WTC11 (cell line): ENCODE measurements around the gene NT5DC1. TPM values are rescaled to one million over a fixed set of nuclear protein-coding genes. Genes with fewer than 3 reads are reported as not detected.

ENCODE experiments used
- ATAC-seq: fragments of 200-7000 bp; cut with Tn5 transposase; 2 replicates; pipeline ENCODE4 v1.10.0; 2021; ENCODE audit warnings: mild to moderate bottlenecking, moderate library complexity
- CTCF ChIA-PET: fragments of 300-600 bp; sonication (Branson Sonifier 250); formaldehyde crosslinking; loops from one replicate; lab custom pipeline; 2021; ENCODE audit warnings: antibody characterized with exemption; lab: Charles Lee
- POLR2A ChIA-PET: fragments of 350-600 bp; sonication (Branson Sonifier 250); formaldehyde crosslinking; loops from one replicate; lab custom pipeline; 2021; ENCODE audit warnings: antibody characterized with exemption; lab: Charles Lee
- DNase-seq: peaks from one replicate; pipeline ENCODE4 v3.0.0; 2021; ENCODE audit warnings: low spot score
- H3K27ac Mint-ChIP-seq: 2 replicates; pipeline ENCODE4 v1.8.0; 2021; ENCODE audit warnings: mixed read lengths
- H3K27me3 Mint-ChIP-seq: 2 replicates; pipeline ENCODE4 v1.8.0; 2021; ENCODE audit warnings: low read depth, mild to moderate bottlenecking, moderate library complexity, mixed read lengths
- H3K36me3 Mint-ChIP-seq: 2 replicates; pipeline ENCODE4 v1.8.0; 2021; ENCODE audit warnings: mixed read lengths
- H3K4me1 Mint-ChIP-seq: 2 replicates; pipeline ENCODE4 v1.8.0; 2022; ENCODE audit warnings: mixed read lengths
- H3K4me3 Mint-ChIP-seq: 2 replicates; pipeline ENCODE4 v1.8.0; 2021; ENCODE audit warnings: mild to moderate bottlenecking, moderate library complexity, mixed read lengths
- H3K9me3 Mint-ChIP-seq: 2 replicates; pipeline ENCODE4 v1.8.0; 2021; ENCODE audit warnings: mixed read lengths
- ESRRA ChIP-seq: sonication (generic); formaldehyde crosslinking; IDR thresholded peaks from 2 replicates; pipeline ENCODE4 v1.8.1; 2022; ENCODE audit warnings: mild to moderate bottlenecking, missing genetic modification reagents, borderline replicate concordance
- GRHL2 ChIP-seq: fragments of 250-450 bp; sonication (Bioruptor Pico); IDR thresholded peaks from 2 replicates; pipeline ENCODE4 v1.8.0; 2022; ENCODE audit warnings: mild to moderate bottlenecking, moderate library complexity; ENCODE audit not compliant: insufficient replicate concordance, severe bottlenecking
- JUN ChIP-seq: sonication (generic); formaldehyde crosslinking; IDR thresholded peaks from 2 replicates; pipeline ENCODE4 v1.8.0; 2023; ENCODE audit warnings: mild to moderate bottlenecking, missing genetic modification reagents
- KAT7 ChIP-seq: sonication (generic); formaldehyde crosslinking; IDR thresholded peaks from 2 replicates; pipeline ENCODE4 v1.8.1; 2023; ENCODE audit warnings: missing genetic modification reagents, mild to moderate bottlenecking, borderline replicate concordance
- NFATC4 ChIP-seq: fragments of 250-450 bp; sonication (Bioruptor Pico); IDR thresholded peaks from 2 replicates; pipeline ENCODE4 v1.9.0; 2021; ENCODE audit warnings: mild to moderate bottlenecking
- PRRX2 ChIP-seq: fragments of 250-450 bp; sonication (Bioruptor Pico); IDR thresholded peaks from 2 replicates; pipeline ENCODE4 v1.8.0; 2021; ENCODE audit warnings: mild to moderate bottlenecking
- RELA ChIP-seq: sonication (generic); formaldehyde crosslinking; IDR thresholded peaks from 2 replicates; pipeline ENCODE4 v1.8.1; 2022; ENCODE audit warnings: missing genetic modification reagents, mild to moderate bottlenecking, borderline replicate concordance
- RORB ChIP-seq: fragments of 250-450 bp; sonication (Bioruptor Pico); IDR thresholded peaks from 2 replicates; pipeline ENCODE4 v1.9.0; 2021; ENCODE audit warnings: mild to moderate bottlenecking
- SP1 ChIP-seq: sonication (generic); formaldehyde crosslinking; conservative IDR thresholded peaks from 2 replicates; pipeline ENCODE4 v1.8.1; 2022; ENCODE audit warnings: missing genetic modification reagents
- ZNF416 ChIP-seq: fragments of 250-450 bp; sonication (Bioruptor Pico); IDR thresholded peaks from 2 replicates; pipeline ENCODE4 v1.9.0; 2021; ENCODE audit warnings: mild to moderate bottlenecking, inconsistent platforms
- total RNA-seq: library from RNA; stranded (reverse); gene quantifications from 3 replicates; pipeline ENCODE4 v1.2.3, GENCODE V29; 2021
- TF ChIP-seq, protein P1 (sequence below): sonication (generic); formaldehyde crosslinking; IDR thresholded peaks from 2 replicates; pipeline ENCODE4 v1.8.1; 2023; ENCODE audit warnings: mild to moderate bottlenecking, missing genetic modification reagents, moderate library complexity
- TF ChIP-seq, protein P2 (sequence below): sonication (generic); formaldehyde crosslinking; IDR thresholded peaks from 2 replicates; pipeline ENCODE4 v1.8.0; 2022; ENCODE audit warnings: mild to moderate bottlenecking, missing genetic modification reagents
- TF ChIP-seq, protein P3 (sequence below): fragments of 250-450 bp; sonication (Bioruptor Pico); IDR thresholded peaks from 2 replicates; pipeline ENCODE4 v1.9.0; 2021; ENCODE audit warnings: mild to moderate bottlenecking
- TF ChIP-seq, protein P4 (sequence below): sonication (generic); formaldehyde crosslinking; conservative IDR thresholded peaks from 2 replicates; pipeline ENCODE4 v1.8.1; 2023; ENCODE audit warnings: mild to moderate bottlenecking, low read depth, missing genetic modification reagents, moderate library complexity
- TF ChIP-seq, protein P5 (sequence below): sonication (generic); formaldehyde crosslinking; IDR thresholded peaks from 2 replicates; pipeline ENCODE4 v1.8.1; 2022; ENCODE audit warnings: missing genetic modification reagents, borderline replicate concordance
- TF ChIP-seq, protein P6 (sequence below): sonication (generic); formaldehyde crosslinking; IDR thresholded peaks from 2 replicates; pipeline ENCODE4 v1.8.0; 2022; ENCODE audit warnings: mild to moderate bottlenecking, missing genetic modification reagents

Gene NT5DC1
- total RNA-seq, 1 experiment from 2014 or later: 67.9 TPM

DNA sequence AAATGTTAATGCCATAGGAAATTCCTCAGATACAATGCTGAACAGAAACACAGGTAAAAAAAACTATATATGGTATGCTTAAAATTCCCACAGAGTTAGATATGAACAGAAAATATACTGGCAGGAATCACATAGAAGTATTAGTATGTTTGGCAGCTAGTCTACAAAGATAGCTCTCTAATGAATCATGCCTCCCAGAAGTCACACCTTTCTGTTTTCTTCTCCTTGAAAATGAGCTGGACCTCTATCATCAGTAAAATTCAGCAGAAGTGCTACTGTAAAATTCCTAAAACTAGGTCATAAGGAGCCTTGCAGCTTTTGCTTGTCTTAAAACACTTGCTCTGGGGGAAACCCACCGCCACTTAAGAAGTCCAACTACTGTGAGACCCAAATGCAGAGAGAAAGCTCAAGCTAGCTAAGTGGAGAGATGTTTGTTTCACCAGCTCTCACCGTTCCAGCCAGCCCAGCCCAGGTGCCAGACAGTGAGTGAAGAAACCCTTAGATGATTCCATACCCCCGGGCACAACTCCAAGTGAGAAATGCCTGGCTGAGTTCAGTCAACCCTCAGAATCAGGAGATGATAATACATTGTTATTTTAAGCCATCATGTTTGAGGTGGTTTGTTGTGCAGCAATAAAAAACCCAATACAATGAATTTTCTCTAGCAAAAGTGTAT, 110.2 kb downstream of the NT5DC1 start:
- Mint-ChIP-seq H3K9me3 (no peaks in the 10 kb centered on the region), H3K4me3 (no peak overlapping the region)
- TF ChIP-seq, protein P1, sequence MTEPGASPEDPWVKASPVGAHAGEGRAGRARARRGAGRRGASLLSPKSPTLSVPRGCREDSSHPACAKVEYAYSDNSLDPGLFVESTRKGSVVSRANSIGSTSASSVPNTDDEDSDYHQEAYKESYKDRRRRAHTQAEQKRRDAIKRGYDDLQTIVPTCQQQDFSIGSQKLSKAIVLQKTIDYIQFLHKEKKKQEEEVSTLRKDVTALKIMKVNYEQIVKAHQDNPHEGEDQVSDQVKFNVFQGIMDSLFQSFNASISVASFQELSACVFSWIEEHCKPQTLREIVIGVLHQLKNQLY (CRISPR knock-in tag): no peak
- TF ChIP-seq ZNF416 (CRISPR knock-in tag) (no peak), SP1 (CRISPR knock-in tag) (no peak), RELA (no peak), JUN (CRISPR knock-in tag) (no peak), PRRX2 (CRISPR knock-in tag) (no peak), RORB (CRISPR knock-in tag) (no peak), GRHL2 (CRISPR knock-in tag) (no peak), KAT7 (CRISPR knock-in tag) (no peak), NFATC4 (no peak), ESRRA (CRISPR knock-in tag) (no peak)
- TF ChIP-seq, protein P2, sequence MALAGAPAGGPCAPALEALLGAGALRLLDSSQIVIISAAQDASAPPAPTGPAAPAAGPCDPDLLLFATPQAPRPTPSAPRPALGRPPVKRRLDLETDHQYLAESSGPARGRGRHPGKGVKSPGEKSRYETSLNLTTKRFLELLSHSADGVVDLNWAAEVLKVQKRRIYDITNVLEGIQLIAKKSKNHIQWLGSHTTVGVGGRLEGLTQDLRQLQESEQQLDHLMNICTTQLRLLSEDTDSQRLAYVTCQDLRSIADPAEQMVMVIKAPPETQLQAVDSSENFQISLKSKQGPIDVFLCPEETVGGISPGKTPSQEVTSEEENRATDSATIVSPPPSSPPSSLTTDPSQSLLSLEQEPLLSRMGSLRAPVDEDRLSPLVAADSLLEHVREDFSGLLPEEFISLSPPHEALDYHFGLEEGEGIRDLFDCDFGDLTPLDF (CRISPR knock-in tag): no peak
- TF ChIP-seq, protein P3, sequence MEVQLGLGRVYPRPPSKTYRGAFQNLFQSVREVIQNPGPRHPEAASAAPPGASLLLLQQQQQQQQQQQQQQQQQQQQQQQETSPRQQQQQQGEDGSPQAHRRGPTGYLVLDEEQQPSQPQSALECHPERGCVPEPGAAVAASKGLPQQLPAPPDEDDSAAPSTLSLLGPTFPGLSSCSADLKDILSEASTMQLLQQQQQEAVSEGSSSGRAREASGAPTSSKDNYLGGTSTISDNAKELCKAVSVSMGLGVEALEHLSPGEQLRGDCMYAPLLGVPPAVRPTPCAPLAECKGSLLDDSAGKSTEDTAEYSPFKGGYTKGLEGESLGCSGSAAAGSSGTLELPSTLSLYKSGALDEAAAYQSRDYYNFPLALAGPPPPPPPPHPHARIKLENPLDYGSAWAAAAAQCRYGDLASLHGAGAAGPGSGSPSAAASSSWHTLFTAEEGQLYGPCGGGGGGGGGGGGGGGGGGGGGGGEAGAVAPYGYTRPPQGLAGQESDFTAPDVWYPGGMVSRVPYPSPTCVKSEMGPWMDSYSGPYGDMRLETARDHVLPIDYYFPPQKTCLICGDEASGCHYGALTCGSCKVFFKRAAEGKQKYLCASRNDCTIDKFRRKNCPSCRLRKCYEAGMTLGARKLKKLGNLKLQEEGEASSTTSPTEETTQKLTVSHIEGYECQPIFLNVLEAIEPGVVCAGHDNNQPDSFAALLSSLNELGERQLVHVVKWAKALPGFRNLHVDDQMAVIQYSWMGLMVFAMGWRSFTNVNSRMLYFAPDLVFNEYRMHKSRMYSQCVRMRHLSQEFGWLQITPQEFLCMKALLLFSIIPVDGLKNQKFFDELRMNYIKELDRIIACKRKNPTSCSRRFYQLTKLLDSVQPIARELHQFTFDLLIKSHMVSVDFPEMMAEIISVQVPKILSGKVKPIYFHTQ (CRISPR knock-in tag): no peak
- TF ChIP-seq, protein P4, sequence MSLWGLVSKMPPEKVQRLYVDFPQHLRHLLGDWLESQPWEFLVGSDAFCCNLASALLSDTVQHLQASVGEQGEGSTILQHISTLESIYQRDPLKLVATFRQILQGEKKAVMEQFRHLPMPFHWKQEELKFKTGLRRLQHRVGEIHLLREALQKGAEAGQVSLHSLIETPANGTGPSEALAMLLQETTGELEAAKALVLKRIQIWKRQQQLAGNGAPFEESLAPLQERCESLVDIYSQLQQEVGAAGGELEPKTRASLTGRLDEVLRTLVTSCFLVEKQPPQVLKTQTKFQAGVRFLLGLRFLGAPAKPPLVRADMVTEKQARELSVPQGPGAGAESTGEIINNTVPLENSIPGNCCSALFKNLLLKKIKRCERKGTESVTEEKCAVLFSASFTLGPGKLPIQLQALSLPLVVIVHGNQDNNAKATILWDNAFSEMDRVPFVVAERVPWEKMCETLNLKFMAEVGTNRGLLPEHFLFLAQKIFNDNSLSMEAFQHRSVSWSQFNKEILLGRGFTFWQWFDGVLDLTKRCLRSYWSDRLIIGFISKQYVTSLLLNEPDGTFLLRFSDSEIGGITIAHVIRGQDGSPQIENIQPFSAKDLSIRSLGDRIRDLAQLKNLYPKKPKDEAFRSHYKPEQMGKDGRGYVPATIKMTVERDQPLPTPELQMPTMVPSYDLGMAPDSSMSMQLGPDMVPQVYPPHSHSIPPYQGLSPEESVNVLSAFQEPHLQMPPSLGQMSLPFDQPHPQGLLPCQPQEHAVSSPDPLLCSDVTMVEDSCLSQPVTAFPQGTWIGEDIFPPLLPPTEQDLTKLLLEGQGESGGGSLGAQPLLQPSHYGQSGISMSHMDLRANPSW: no peak
- TF ChIP-seq, protein P5, sequence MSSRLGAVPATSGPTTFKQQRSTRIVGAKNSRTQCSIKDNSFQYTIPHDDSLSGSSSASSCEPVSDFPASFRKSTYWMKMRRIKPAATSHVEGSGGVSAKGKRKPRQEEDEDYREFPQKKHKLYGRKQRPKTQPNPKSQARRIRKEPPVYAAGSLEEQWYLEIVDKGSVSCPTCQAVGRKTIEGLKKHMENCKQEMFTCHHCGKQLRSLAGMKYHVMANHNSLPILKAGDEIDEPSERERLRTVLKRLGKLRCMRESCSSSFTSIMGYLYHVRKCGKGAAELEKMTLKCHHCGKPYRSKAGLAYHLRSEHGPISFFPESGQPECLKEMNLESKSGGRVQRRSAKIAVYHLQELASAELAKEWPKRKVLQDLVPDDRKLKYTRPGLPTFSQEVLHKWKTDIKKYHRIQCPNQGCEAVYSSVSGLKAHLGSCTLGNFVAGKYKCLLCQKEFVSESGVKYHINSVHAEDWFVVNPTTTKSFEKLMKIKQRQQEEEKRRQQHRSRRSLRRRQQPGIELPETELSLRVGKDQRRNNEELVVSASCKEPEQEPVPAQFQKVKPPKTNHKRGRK (CRISPR knock-in tag): no peak
- TF ChIP-seq, protein P6, sequence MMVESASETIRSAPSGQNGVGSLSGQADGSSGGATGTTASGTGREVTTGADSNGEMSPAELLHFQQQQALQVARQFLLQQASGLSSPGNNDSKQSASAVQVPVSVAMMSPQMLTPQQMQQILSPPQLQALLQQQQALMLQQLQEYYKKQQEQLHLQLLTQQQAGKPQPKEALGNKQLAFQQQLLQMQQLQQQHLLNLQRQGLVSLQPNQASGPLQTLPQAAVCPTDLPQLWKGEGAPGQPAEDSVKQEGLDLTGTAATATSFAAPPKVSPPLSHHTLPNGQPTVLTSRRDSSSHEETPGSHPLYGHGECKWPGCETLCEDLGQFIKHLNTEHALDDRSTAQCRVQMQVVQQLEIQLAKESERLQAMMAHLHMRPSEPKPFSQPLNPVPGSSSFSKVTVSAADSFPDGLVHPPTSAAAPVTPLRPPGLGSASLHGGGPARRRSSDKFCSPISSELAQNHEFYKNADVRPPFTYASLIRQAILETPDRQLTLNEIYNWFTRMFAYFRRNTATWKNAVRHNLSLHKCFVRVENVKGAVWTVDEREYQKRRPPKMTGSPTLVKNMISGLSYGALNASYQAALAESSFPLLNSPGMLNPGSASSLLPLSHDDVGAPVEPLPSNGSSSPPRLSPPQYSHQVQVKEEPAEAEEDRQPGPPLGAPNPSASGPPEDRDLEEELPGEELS (CRISPR knock-in tag): no peak
- TF ChIP-seq, all 79 proteins: peak for 0
- Mint-ChIP-seq H3K27me3 (no peaks in the 10 kb centered on the region), H3K27ac (no peak overlapping the region), H3K36me3 (no peaks in the 10 kb centered on the region), H3K4me1 (peaks cover 3% of the 10 kb centered on the region; the same call in 1 of the 2 replicates)
- no peak for ATAC-seq
- DNase-seq: no peak
- CTCF ChIA-PET: interaction anchor here (1.5 kb wide), 1 partner anchor 323 kb away, joined by 4 read pairs; no protein-coding TSS in a partner anchor
- POLR2A ChIA-PET: no interaction called here
